IMR-90 (cell line): Measurements from ENCODE around the gene CSRP1. TPM values are rescaled to one million over a fixed set of nuclear protein-coding genes. Genes with fewer than 3 reads are reported as not detected.
A peak's percentile ranks its signal among the peaks of the same experiment; 100 is the strongest.

Experiments
- ATAC-seq: fragments of 200-7000 bp; cut with Tn5 transposase; 2 replicates; pipeline ENCODE4 v1.9.1; 2020; ENCODE audit warnings: low read depth, mild to moderate bottlenecking, moderate library complexity
- BruUV-seq: library from RNA; stranded (reverse); fragments of 400-500 nt; replicated peaks from 2 replicates; lab custom pipeline; 2021; lab: Mats Ljungman, UMichigan
- CTCF ChIA-PET: fragments of 300-600 bp; formaldehyde crosslinking; extraction: SDS; loops from one replicate; lab custom pipeline; 2021; ENCODE audit warnings: antibody characterized with exemption; lab: Yijun Ruan, JAX
- POLR2A ChIA-PET: fragments of 300-600 bp; sonication (Branson Sonifier 250); formaldehyde crosslinking; loops from one replicate; lab custom pipeline; 2022; ENCODE audit warnings: antibody characterized with exemption; ENCODE audit not compliant: unreplicated experiment; lab: Charles Lee
- DNase-seq: peaks from one replicate; pipeline ENCODE4 v3.0.0; 2013
- H2AFZ ChIP-seq: replicated peaks from 2 replicates; pipeline ENCODE3; 2013; ENCODE audit warnings: low read length, mild to moderate bottlenecking; ENCODE audit not compliant: poor library complexity
- H2AK5ac ChIP-seq: 2 replicates; pipeline ENCODE4 v1.6.1; 2013; ENCODE audit warnings: low read depth, low read length, inconsistent platforms
- H2AK9ac ChIP-seq: replicated peaks from 2 replicates; pipeline ENCODE3; 2013; ENCODE audit warnings: mild to moderate bottlenecking, low read depth, low read length, moderate library complexity; ENCODE audit not compliant: poor library complexity
- H2BK120ac ChIP-seq: 2 replicates; pipeline ENCODE4 v1.6.1; 2013; ENCODE audit warnings: low read depth, low read length, inconsistent platforms
- H2BK15ac ChIP-seq: 3 replicates; pipeline ENCODE4 v1.6.1; 2013; ENCODE audit warnings: low read depth, low read length, inconsistent platforms
- H2BK20ac ChIP-seq: 2 replicates; pipeline ENCODE4 v1.6.1; 2013; ENCODE audit warnings: low read depth, mild to moderate bottlenecking, inconsistent platforms, low read length, moderate library complexity
- H2BK5ac ChIP-seq: 2 replicates; pipeline ENCODE4 v1.6.1; 2013; ENCODE audit warnings: mild to moderate bottlenecking, low read depth, low read length, inconsistent platforms; ENCODE audit not compliant: poor library complexity, severe bottlenecking
- H3K14ac ChIP-seq: replicated peaks from 2 replicates; pipeline ENCODE4 v1.6.1; 2013; ENCODE audit warnings: low read depth, low read length, inconsistent platforms
- H3K18ac ChIP-seq: 2 replicates; pipeline ENCODE4 v1.6.1; 2013; ENCODE audit warnings: low read depth, low read length, control low read depth
- H3K23ac ChIP-seq: 2 replicates; pipeline ENCODE4 v1.6.1; 2013; ENCODE audit warnings: low read depth, low read length, inconsistent platforms
- H3K27ac ChIP-seq: 2 replicates; pipeline ENCODE4 v1.5.1; 2013; ENCODE audit warnings: mild to moderate bottlenecking, control low read depth, low read length; ENCODE audit not compliant: insufficient read depth
- H3K27me3 ChIP-seq: 2 replicates; pipeline ENCODE4 v1.6.1; 2013; ENCODE audit warnings: low read length; ENCODE audit not compliant: control insufficient read depth, insufficient read depth
- H3K36me3 ChIP-seq: 2 replicates; pipeline ENCODE4 v1.6.1; 2013; ENCODE audit warnings: low read length, mixed read lengths; ENCODE audit not compliant: control insufficient read depth, insufficient read depth
- H3K4ac ChIP-seq: 2 replicates; pipeline ENCODE4 v1.6.1; 2013; ENCODE audit warnings: low read depth, low read length, inconsistent platforms
- H3K4me1 ChIP-seq: 2 replicates; pipeline ENCODE4 v1.6.1; 2013; ENCODE audit warnings: low read length, mixed read lengths; ENCODE audit not compliant: control insufficient read depth, insufficient read depth
- H3K4me2 ChIP-seq: 2 replicates; pipeline ENCODE4 v1.6.1; 2013; ENCODE audit warnings: low read depth, mild to moderate bottlenecking, control low read depth, low read length, moderate library complexity
- H3K4me3 ChIP-seq: 2 replicates; pipeline ENCODE4 v1.5.1; 2013; ENCODE audit warnings: low read depth, mild to moderate bottlenecking, control low read depth, low read length, moderate library complexity; ENCODE audit not compliant: insufficient read depth
- H3K56ac ChIP-seq: 2 replicates; pipeline ENCODE4 v1.6.1; 2013; ENCODE audit warnings: low read length, inconsistent platforms; ENCODE audit not compliant: insufficient read depth; ENCODE audit errors: extremely low read depth
- H3K79me1 ChIP-seq, 2 experiments: 2 replicates each; pipeline ENCODE4 v1.6.1; 2013; ENCODE audit warnings: low read length in 2 of 2, inconsistent platforms in 1 of 2, low read depth in 1 of 2
- H3K9ac ChIP-seq: 2 replicates; pipeline ENCODE4 v1.6.1; 2013; ENCODE audit warnings: low read depth, low read length, control low read depth
- H3K9me1 ChIP-seq: 2 replicates; pipeline ENCODE4 v1.6.1; 2013; ENCODE audit warnings: low read length, inconsistent platforms; ENCODE audit not compliant: insufficient read depth
- H3K9me3 ChIP-seq: 2 replicates; pipeline ENCODE4 v1.6.1; 2013; ENCODE audit warnings: low read length; ENCODE audit not compliant: control insufficient read depth, insufficient read depth
- H4K20me1 ChIP-seq: 2 replicates; pipeline ENCODE4 v1.6.1; 2013; ENCODE audit warnings: low read length, inconsistent platforms; ENCODE audit not compliant: insufficient read depth
- H4K5ac ChIP-seq: 2 replicates; pipeline ENCODE4 v1.6.1; 2013; ENCODE audit warnings: mild to moderate bottlenecking, low read depth, low read length, control low read depth
- H4K8ac ChIP-seq, 2 experiments: 2 replicates each; pipeline ENCODE4 v1.6.1; 2013; ENCODE audit warnings: low read depth in 2 of 2, low read length in 2 of 2, control low read depth in 1 of 2, inconsistent platforms in 1 of 2
- H4K91ac ChIP-seq: 2 replicates; pipeline ENCODE4 v1.6.1; 2013; ENCODE audit warnings: low read depth, low read length, inconsistent platforms; ENCODE audit not compliant: insufficient read depth
- CEBPB ChIP-seq: IDR thresholded peaks from 2 replicates; pipeline ENCODE4 v1.6.1; 2012; ENCODE audit warnings: low read depth, low read length, improper control_type of control experiment
- CTCF ChIP-seq: conservative IDR thresholded peaks from 2 replicates; pipeline ENCODE4 v1.5.1; 2012; ENCODE audit warnings: mild to moderate bottlenecking, low read depth, low read length, improper control_type of control experiment
- FOS ChIP-seq: fragments of 150-350 bp; IDR thresholded peaks from 2 replicates; pipeline ENCODE4 v1.6.1; 2016; ENCODE audit warnings: low read depth, low read length
- MAZ ChIP-seq: IDR thresholded peaks from 2 replicates; pipeline ENCODE4 v1.6.1; 2012; ENCODE audit warnings: low read depth, mild to moderate bottlenecking, low read length, improper control_type of control experiment, moderate library complexity, borderline replicate concordance
- RAD21 ChIP-seq: IDR thresholded peaks from 2 replicates; pipeline ENCODE4 v1.6.1; 2012; ENCODE audit warnings: low read length, improper control_type of control experiment
- SMC3 ChIP-seq: fragments of 150-350 bp; IDR thresholded peaks from 2 replicates; pipeline ENCODE4 v1.6.1; 2016; ENCODE audit warnings: low read depth, mild to moderate bottlenecking, antibody characterized with exemption, low read length, moderate library complexity
- WGBS, 2 experiments: methylation state at CpG; one replicate each; pipeline versions ENCODE4 v1.1.5 to v1.1.7; 2013; ENCODE audit warnings: missing lambda C conversion rate in 2 of 2; ENCODE audit not compliant: insufficient read length in 1 of 2; ENCODE audit errors: extremely low coverage in 2 of 2; 5-methylcytosine and 5-hydroxymethylcytosine counted together
- dilution Hi-C: fragments of 300-500 bp; cut with HindIII; formaldehyde crosslinking; loops from one replicate; pipeline ENCODE4 v1.14.3; 2018; ENCODE audit warnings: low sequenced_read_pairs; ENCODE audit not compliant: unreplicated experiment
- in situ Hi-C: fragments of 300-500 bp; cut with MboI; formaldehyde crosslinking; loops from 3 replicates; pipeline ENCODE4 v1.14.3; 2019; ENCODE audit warnings: low sequenced_read_pairs, inconsistent platforms, mixed read lengths
- intact Hi-C: fragments of 100-400 bp; cut with micrococcal nuclease; formaldehyde crosslinking; loops from 2 replicates; pipeline ENCODE4 v1.10.0; 2022
- polyA plus RNA-seq, 3 experiments: library from polyadenylated mRNA; depleted of rRNA; stranded (reverse); fragments of >200 nt; gene quantifications; 2 replicates each; pipeline ENCODE4 v1.2.3, GENCODE V29; 2012; ENCODE audit warnings: low replicate concordance in 1 of 3
- total RNA-seq: library from RNA; depleted of rRNA; stranded (reverse); fragments of >200 nt; gene quantifications from 2 replicates; pipeline ENCODE4 v1.2.3, GENCODE V29; 2012

Gene CSRP1
- total and polyA plus RNA-seq, 2 of the 4 experiments (the other 2 are of a cell fraction), result 1,037 to 1,498 TPM

GRCh38 chr1:201504179-201504631 lies 2.7 kb downstream of the CSRP1 start:
- in situ Hi-C loops (no loop called here), intact Hi-C loops (no loop called here), dilution Hi-C loops (no loop called here)
- Histone ChIP-seq H2BK15ac (peak overlapping the region; percentile 48), H3K23ac (peak overlapping the region; percentile 74; the same call in 1 of the 2 replicates), H3K4me2 (peak overlapping the region; percentile 97), H3K14ac (peak overlapping the region; percentile 96), H2BK5ac (peak overlapping the region; percentile 94), H2AFZ (no peak overlapping the region), H3K27ac (peak overlapping the region; percentile 94), H3K56ac (peak overlapping the region; percentile 96), H2AK9ac (no peak overlapping the region), H3K4me3 (peak overlapping the region; percentile 79), H2AK5ac (peak overlapping the region; percentile 71), H3K9me1 (peaks cover 42% of the 10 kb centered on the region), H4K8ac (peak overlapping the region; percentile 73 to 91), H3K9ac (peak overlapping the region; percentile 95), H2BK20ac (peak overlapping the region; percentile 64), H3K4ac (peak overlapping the region; percentile 92), H3K18ac (peak overlapping the region; percentile 53), H3K36me3 (peaks cover 25% of the 10 kb centered on the region), H2BK120ac (peak overlapping the region; percentile 92), H3K27me3 (no peaks in the 10 kb centered on the region), H4K5ac (peak overlapping the region; percentile 35), H3K4me1 (peaks cover 43% of the 10 kb centered on the region), H3K79me1 (peaks cover 4 to 50% of the 10 kb centered on the region in 2 experiments; a peak in 2 of 4 replicates), H4K20me1 (peaks cover 42% of the 10 kb centered on the region), H3K9me3 (no peaks in the 10 kb centered on the region), H4K91ac (peak overlapping the region; percentile 91)
- peak; percentile 60 for DNase-seq
- no peak for TF ChIP-seq SMC3
- TF ChIP-seq MAZ, result 0 out of 2 replicates have a peak, but pooled peaks have one; percentile 8
- no peak for TF ChIP-seq FOS
- no peak for TF ChIP-seq RAD21
- peak; percentile 72 for TF ChIP-seq CEBPB
- no peak for TF ChIP-seq CTCF
- POLR2A ChIA-PET, result interaction anchor here (0.8 to 3.0 kb wide), 5 partner anchors 8 to 42 kb away, joined by 3 to 8 read pairs (median 5); no protein-coding TSS in a partner anchor
- BruUV-seq, result no TSS peak
- CTCF ChIA-PET, result interaction anchor here (0.7 to 4.5 kb wide), 3 partner anchors 8 to 68 kb away, joined by 3 to 31 read pairs (median 10); no protein-coding TSS in a partner anchor
- WGBS, 2 experiments, result 33% methylated on average over 1 of the region's 3 CpGs; no CpG with 5 or more reads in 1 of the 2 experiments
- ATAC-seq, result no peak
